ENCODE data around the gene ATP7B. TPM values are rescaled to one million over a fixed set of nuclear protein-coding genes. Genes with fewer than 3 reads are reported as not detected.

The ATP7B gene
- polyA plus RNA-seq, 3 donors = 0.39 to 0.44 TPM; not detected in 1

DNA sequence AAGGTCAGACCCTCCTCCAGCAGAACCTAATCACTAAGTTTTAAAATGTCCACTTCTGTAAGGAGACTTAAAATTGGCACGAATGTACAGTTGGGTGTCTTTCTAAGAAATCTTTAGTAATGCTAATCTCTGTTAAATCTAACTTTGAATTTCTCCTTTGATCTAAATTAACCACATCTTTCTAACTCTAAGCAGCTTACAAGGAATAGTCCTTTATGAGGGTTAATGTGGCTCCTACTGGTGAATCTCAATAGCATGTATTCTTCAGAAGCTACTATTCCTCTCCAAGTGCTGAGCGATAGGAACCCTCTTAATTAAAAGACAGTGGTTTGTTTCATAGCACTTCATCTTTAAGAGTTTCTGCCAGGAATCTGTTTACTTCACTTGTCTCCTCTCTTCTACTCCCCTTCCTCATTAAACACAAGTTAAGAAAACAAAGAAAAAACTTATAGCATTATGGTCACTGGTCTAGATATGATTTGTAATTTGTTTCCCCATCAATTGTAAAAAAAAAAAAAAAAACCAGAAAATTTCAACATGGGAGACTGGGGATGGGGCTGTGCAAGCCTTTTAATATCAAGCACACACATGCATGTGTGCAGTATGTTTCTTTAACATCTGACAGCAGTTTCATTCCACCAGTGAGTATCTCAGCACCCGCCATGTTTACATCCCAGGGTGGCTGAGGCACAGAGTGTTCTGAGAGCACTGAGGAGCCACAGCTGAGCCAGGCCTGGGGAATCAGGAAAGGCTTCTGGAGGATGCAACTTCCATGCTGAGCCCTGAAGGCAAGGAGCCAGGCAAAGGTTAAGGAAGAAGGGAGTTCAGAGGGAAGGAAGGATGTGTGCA lies 57.7 kb downstream of the ATP7B start:
- DNase-seq = no peak
- no peak overlapping the region for H3K9ac ChIP-seq (ENCODE audit: insufficient read depth, low read length, poor library complexity, severe bottlenecking)
- H3K36me3 ChIP-seq (replicated peaks in 1 of 2; ENCODE audit: control insufficient read depth in 1 of 2, insufficient read depth in 2 of 2, low read length in 2 of 2) = no peaks in the 10 kb centered on the region
- Mint-ChIP-seq H3K4me3 (no peak overlapping the region), H3K27ac (peak overlapping the region in 1 of 7 donors; percentile 46), H3K27me3 (ENCODE audit: low read depth in 3 of 3) (peaks cover 1 to 4% (median 3%) of the 10 kb centered on the region in 3 donors), H3K4me1 (peaks cover 7% of the 10 kb centered on the region), H3K36me3 (no peaks in the 10 kb centered on the region), H3K9me3 (peaks cover 0 to 4% (median 3%) of the 10 kb centered on the region in 7 donors)
- no peaks in the 10 kb centered on the region for H3K4me1 ChIP-seq (ENCODE audit: control insufficient read depth in 1 of 2, insufficient read depth in 2 of 2, low read length in 2 of 2)
- WGBS (ENCODE audit: insufficient coverage) = 100% methylated on average over 1 of the region's 3 CpGs
- H3K4me3 ChIP-seq (replicated peaks in 1 of 3; ENCODE audit: low read depth in 2 of 3, low read length in 3 of 3) = no peak overlapping the region
- H3K27ac ChIP-seq (ENCODE audit: low read depth in 1 of 2, low read length in 2 of 2) = no peak overlapping the region
- no peak overlapping the region for H3K4me2 ChIP-seq (replicated peaks; ENCODE audit: extremely low read depth, low read length, poor library complexity, severe bottlenecking)
- TF ChIP-seq, protein P1, sequence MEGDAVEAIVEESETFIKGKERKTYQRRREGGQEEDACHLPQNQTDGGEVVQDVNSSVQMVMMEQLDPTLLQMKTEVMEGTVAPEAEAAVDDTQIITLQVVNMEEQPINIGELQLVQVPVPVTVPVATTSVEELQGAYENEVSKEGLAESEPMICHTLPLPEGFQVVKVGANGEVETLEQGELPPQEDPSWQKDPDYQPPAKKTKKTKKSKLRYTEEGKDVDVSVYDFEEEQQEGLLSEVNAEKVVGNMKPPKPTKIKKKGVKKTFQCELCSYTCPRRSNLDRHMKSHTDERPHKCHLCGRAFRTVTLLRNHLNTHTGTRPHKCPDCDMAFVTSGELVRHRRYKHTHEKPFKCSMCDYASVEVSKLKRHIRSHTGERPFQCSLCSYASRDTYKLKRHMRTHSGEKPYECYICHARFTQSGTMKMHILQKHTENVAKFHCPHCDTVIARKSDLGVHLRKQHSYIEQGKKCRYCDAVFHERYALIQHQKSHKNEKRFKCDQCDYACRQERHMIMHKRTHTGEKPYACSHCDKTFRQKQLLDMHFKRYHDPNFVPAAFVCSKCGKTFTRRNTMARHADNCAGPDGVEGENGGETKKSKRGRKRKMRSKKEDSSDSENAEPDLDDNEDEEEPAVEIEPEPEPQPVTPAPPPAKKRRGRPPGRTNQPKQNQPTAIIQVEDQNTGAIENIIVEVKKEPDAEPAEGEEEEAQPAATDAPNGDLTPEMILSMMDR (IDR thresholded peaks at IDR 0.05) = no peak
- H2AFZ ChIP-seq (ENCODE audit: insufficient read depth, low read depth, low read length, poor library complexity, severe bottlenecking) = no peak overlapping the region
- H4K20me1 ChIP-seq (ENCODE audit: insufficient read depth, low read length) = no peaks in the 10 kb centered on the region
- intact Hi-C loops (cut with micrococcal nuclease) = no loop called here
- H3K27me3 ChIP-seq (ENCODE audit: control insufficient read depth in 2 of 2, insufficient read depth in 2 of 2, low read length in 2 of 2) = no peaks in the 10 kb centered on the region
- no peaks in the 10 kb centered on the region for H3K9me3 ChIP-seq (replicated peaks in 1 of 2; ENCODE audit: control insufficient read depth in 1 of 2, insufficient read depth in 1 of 2, low read length in 2 of 2)
- no peaks in the 10 kb centered on the region for H3K79me2 ChIP-seq (ENCODE audit: insufficient read depth, low read length)

DNA sequence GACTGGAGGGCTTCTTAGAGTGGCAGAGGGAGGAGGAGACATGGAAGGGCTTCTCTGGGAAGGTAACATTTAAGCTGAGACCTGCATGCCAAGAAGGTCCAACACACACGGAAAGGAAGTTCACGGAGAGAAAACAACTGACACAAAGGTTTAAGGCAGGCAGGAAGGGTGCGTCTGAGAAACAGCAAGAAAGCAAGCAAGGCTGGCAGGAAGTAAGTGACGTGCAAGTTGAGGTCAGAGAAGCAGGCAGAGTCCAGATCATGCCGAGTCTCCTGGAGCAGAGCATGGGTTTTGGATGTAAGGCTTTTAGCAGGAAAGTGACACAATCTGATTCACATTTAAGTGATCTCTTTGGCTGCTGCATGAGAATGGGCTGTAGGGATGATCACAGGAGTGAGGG lies 60.5 kb downstream of the ATP7B start:
- Mint-ChIP-seq H3K4me1 (peaks cover 7% of the 10 kb centered on the region), H3K27me3 (ENCODE audit: low read depth in 3 of 3) (peaks cover 1 to 4% (median 2%) of the 10 kb centered on the region in 3 donors), H3K9me3 (peaks cover 0 to 5% (median 3%) of the 10 kb centered on the region in 7 donors), H3K4me3 (no peak overlapping the region), H3K36me3 (no peaks in the 10 kb centered on the region), H3K27ac (no peak overlapping the region)
- no peak overlapping the region for H3K9ac ChIP-seq (ENCODE audit: insufficient read depth, low read length, poor library complexity, severe bottlenecking)
- TF ChIP-seq, protein P1 (IDR thresholded peaks at IDR 0.05) = no peak
- no peak overlapping the region for H3K27ac ChIP-seq (ENCODE audit: low read depth in 1 of 2, low read length in 2 of 2)
- H3K9me3 ChIP-seq (replicated peaks in 1 of 2; ENCODE audit: control insufficient read depth in 1 of 2, insufficient read depth in 1 of 2, low read length in 2 of 2) = no peaks in the 10 kb centered on the region
- H3K4me2 ChIP-seq (replicated peaks; ENCODE audit: extremely low read depth, low read length, poor library complexity, severe bottlenecking) = no peak overlapping the region
- no peaks in the 10 kb centered on the region for H3K4me1 ChIP-seq (ENCODE audit: control insufficient read depth in 1 of 2, insufficient read depth in 2 of 2, low read length in 2 of 2)
- no peaks in the 10 kb centered on the region for H3K79me2 ChIP-seq (ENCODE audit: insufficient read depth, low read length)
- no peak overlapping the region for H2AFZ ChIP-seq (ENCODE audit: insufficient read depth, low read depth, low read length, poor library complexity, severe bottlenecking)
- 92% methylated on average over 4 of the region's 5 CpGs for WGBS (ENCODE audit: insufficient coverage)
- H3K27me3 ChIP-seq (ENCODE audit: control insufficient read depth in 2 of 2, insufficient read depth in 2 of 2, low read length in 2 of 2) = no peaks in the 10 kb centered on the region
- no peak overlapping the region for H3K4me3 ChIP-seq (replicated peaks in 1 of 3; ENCODE audit: low read depth in 2 of 3, low read length in 3 of 3)
- no peak for DNase-seq
- no peaks in the 10 kb centered on the region for H3K36me3 ChIP-seq (replicated peaks in 1 of 2; ENCODE audit: control insufficient read depth in 1 of 2, insufficient read depth in 2 of 2, low read length in 2 of 2)
- H4K20me1 ChIP-seq (ENCODE audit: insufficient read depth, low read length) = no peaks in the 10 kb centered on the region
- intact Hi-C loops (cut with micrococcal nuclease) = no loop called here
